HAP-1 (cell line): Measurements from ENCODE around the gene ZNF638.
A peak's percentile ranks its signal among the peaks of the same experiment; 100 is the strongest.

Experiments used
- DNase-seq, 2 experiments: peaks; one replicate each; pipeline ENCODE4 v3.0.0-alpha.2; 2016 to 2020; ENCODE audit warnings: low spot score in 2 of 2
- H3K27me3 ChIP-seq: fragments of 250-450 bp; sonication (Bioruptor Pico); 2 replicates; pipeline ENCODE4 v1.5.1; 2020; ENCODE audit warnings: low read depth, mild to moderate bottlenecking, moderate library complexity
- H3K36me3 ChIP-seq: fragments of 250-450 bp; sonication (Bioruptor Pico); replicated peaks from 2 replicates; pipeline ENCODE4 v1.5.1; 2020; ENCODE audit warnings: mild to moderate bottlenecking
- H3K4me1 ChIP-seq: fragments of 250-450 bp; sonication (Bioruptor Pico); 2 replicates; pipeline ENCODE4 v1.5.1; 2020; ENCODE audit warnings: mild to moderate bottlenecking
- H3K4me3 ChIP-seq: fragments of 250-450 bp; sonication (Bioruptor Pico); 2 replicates; pipeline ENCODE4 v1.5.1; 2020; ENCODE audit warnings: mild to moderate bottlenecking, moderate library complexity
- H3K9me3 ChIP-seq: fragments of 250-450 bp; sonication (Bioruptor Pico); 2 replicates; pipeline ENCODE4 v1.5.1; 2020; ENCODE audit warnings: mild to moderate bottlenecking, moderate library complexity
- in situ Hi-C: fragments of 300-500 bp; cut with MboI; formaldehyde crosslinking; loops from 3 replicates; pipeline ENCODE4 v1.14.3; 2020; ENCODE audit warnings: low sequenced_read_pairs, inconsistent platforms, mixed read lengths

ZNF638 gene

GRCh38 chr2:71467180-71467815 is 135.7 kb downstream of the ZNF638 start:
- H3K4me1 ChIP-seq = no peaks in the 10 kb centered on the region
- H3K27me3 ChIP-seq = peaks cover 33% of the 10 kb centered on the region
- in situ Hi-C loops = no loop called here
- no peaks in the 10 kb centered on the region for H3K9me3 ChIP-seq
- H3K36me3 ChIP-seq = no peaks in the 10 kb centered on the region
- DNase-seq = no peak
- peak overlapping the region; percentile 35 for H3K4me3 ChIP-seq

GRCh38 chr2:71468279-71469015 is 136.9 kb downstream of the ZNF638 start:
- no peak for DNase-seq
- Histone ChIP-seq H3K4me3 (no peak overlapping the region), H3K4me1 (no peaks in the 10 kb centered on the region), H3K9me3 (no peaks in the 10 kb centered on the region), H3K27me3 (peaks cover 33% of the 10 kb centered on the region), H3K36me3 (no peaks in the 10 kb centered on the region)
- in situ Hi-C loops = no loop called here

- no peaks in the 10 kb centered on the region for H3K4me1 ChIP-seq
- no peak overlapping the region for H3K4me3 ChIP-seq
- DNase-seq = no peak
- H3K36me3 ChIP-seq = no peaks in the 10 kb centered on the region
- no peaks in the 10 kb centered on the region for H3K9me3 ChIP-seq
- in situ Hi-C loops = no loop called here
- H3K27me3 ChIP-seq = peaks cover 33% of the 10 kb centered on the region
Measured at GRCh38 chr2:71469403-71470398, 138.1 kb downstream of the ZNF638 start.

GRCh38 chr2:71471276-71471675 is 139.7 kb downstream of the ZNF638 start:
- H3K36me3 ChIP-seq = no peaks in the 10 kb centered on the region
- H3K27me3 ChIP-seq = peaks cover 28% of the 10 kb centered on the region
- no peaks in the 10 kb centered on the region for H3K4me1 ChIP-seq
- in situ Hi-C loops = no loop called here
- H3K4me3 ChIP-seq = no peak overlapping the region
- DNase-seq = no peak
- H3K9me3 ChIP-seq = no peaks in the 10 kb centered on the region

GRCh38 chr2:71472019-71472418 is 140.4 kb downstream of the ZNF638 start:
- Histone ChIP-seq H3K4me3 (no peak overlapping the region), H3K36me3 (no peaks in the 10 kb centered on the region), H3K9me3 (no peaks in the 10 kb centered on the region), H3K4me1 (no peaks in the 10 kb centered on the region), H3K27me3 (peaks cover 20% of the 10 kb centered on the region)
- DNase-seq = no peak
- in situ Hi-C loops = no loop called here

GRCh38 chr2:71473346-71474031 is 141.9 kb downstream of the ZNF638 start:
- Histone ChIP-seq H3K4me3 (no peak overlapping the region), H3K36me3 (no peaks in the 10 kb centered on the region), H3K4me1 (no peaks in the 10 kb centered on the region), H3K9me3 (no peaks in the 10 kb centered on the region), H3K27me3 (peaks cover 6% of the 10 kb centered on the region)
- in situ Hi-C loops = no loop called here
- no peak for DNase-seq

GRCh38 chr2:71474116-71474743 is 142.6 kb downstream of the ZNF638 start:
- H3K9me3 ChIP-seq = no peaks in the 10 kb centered on the region
- H3K4me3 ChIP-seq = no peak overlapping the region
- no peaks in the 10 kb centered on the region for H3K36me3 ChIP-seq
- no peaks in the 10 kb centered on the region for H3K4me1 ChIP-seq
- DNase-seq = no peak
- peaks cover 4% of the 10 kb centered on the region for H3K27me3 ChIP-seq
- in situ Hi-C loops = no loop called here

GRCh38 chr2:71474744-71475397 is 143.3 kb downstream of the ZNF638 start:
- no peak for DNase-seq
- Histone ChIP-seq H3K4me1 (no peaks in the 10 kb centered on the region), H3K4me3 (no peak overlapping the region), H3K9me3 (no peaks in the 10 kb centered on the region), H3K27me3 (no peaks in the 10 kb centered on the region; the same call in 1 of the 2 replicates), H3K36me3 (no peaks in the 10 kb centered on the region)
- in situ Hi-C loops = no loop called here

- no peaks in the 10 kb centered on the region for H3K9me3 ChIP-seq
- H3K36me3 ChIP-seq = no peaks in the 10 kb centered on the region
- DNase-seq = no peak
- no peak overlapping the region for H3K4me3 ChIP-seq
- in situ Hi-C loops = no loop called here
- no peaks in the 10 kb centered on the region for H3K4me1 ChIP-seq
- H3K27me3 ChIP-seq = no peaks in the 10 kb centered on the region
Measured at GRCh38 chr2:71476495-71476894, 144.9 kb downstream of the ZNF638 start.

GRCh38 chr2:71477231-71477691 is 145.7 kb downstream of the ZNF638 start:
- Histone ChIP-seq H3K36me3 (no peaks in the 10 kb centered on the region), H3K27me3 (no peaks in the 10 kb centered on the region), H3K4me3 (no peak overlapping the region), H3K9me3 (no peaks in the 10 kb centered on the region), H3K4me1 (no peaks in the 10 kb centered on the region)
- in situ Hi-C loops = no loop called here
- DNase-seq = no peak

GRCh38 chr2:71478806-71479205 is 147.2 kb downstream of the ZNF638 start:
- Histone ChIP-seq H3K9me3 (no peaks in the 10 kb centered on the region), H3K4me3 (no peak overlapping the region), H3K36me3 (no peaks in the 10 kb centered on the region), H3K4me1 (no peaks in the 10 kb centered on the region), H3K27me3 (no peaks in the 10 kb centered on the region)
- in situ Hi-C loops = no loop called here
- no peak for DNase-seq

GRCh38 chr2:71479261-71479660 is 147.7 kb downstream of the ZNF638 start:
- Histone ChIP-seq H3K9me3 (no peaks in the 10 kb centered on the region), H3K36me3 (no peaks in the 10 kb centered on the region), H3K27me3 (no peaks in the 10 kb centered on the region), H3K4me3 (no peak overlapping the region), H3K4me1 (no peaks in the 10 kb centered on the region)
- DNase-seq = no peak
- in situ Hi-C loops = no loop called here
